Tracheal epithelial cell (primary cell): ENCODE data around the gene MDM4. TPM values are rescaled to one million over a fixed set of nuclear protein-coding genes. Genes with fewer than 3 reads are reported as not detected.

Experiments
- total RNA-seq: library from RNA; depleted of rRNA; stranded (reverse); fragments of >200 nt; gene quantifications from 2 replicates; pipeline ENCODE4 v1.2.1, GENCODE V29; 2014

MDM4 gene, protein sequence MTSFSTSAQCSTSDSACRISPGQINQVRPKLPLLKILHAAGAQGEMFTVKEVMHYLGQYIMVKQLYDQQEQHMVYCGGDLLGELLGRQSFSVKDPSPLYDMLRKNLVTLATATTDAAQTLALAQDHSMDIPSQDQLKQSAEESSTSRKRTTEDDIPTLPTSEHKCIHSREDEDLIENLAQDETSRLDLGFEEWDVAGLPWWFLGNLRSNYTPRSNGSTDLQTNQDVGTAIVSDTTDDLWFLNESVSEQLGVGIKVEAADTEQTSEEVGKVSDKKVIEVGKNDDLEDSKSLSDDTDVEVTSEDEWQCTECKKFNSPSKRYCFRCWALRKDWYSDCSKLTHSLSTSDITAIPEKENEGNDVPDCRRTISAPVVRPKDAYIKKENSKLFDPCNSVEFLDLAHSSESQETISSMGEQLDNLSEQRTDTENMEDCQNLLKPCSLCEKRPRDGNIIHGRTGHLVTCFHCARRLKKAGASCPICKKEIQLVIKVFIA
- 14.9 and 19.4 TPM in 2 replicates for total RNA-seq

GRCh38 chr1:204516180-204516879, at the start of gene MDM4:
MDM4 (plus strand) TSS chr1:204516406; CDS start chr1:204525519, 9,113 bp downstream.

GRCh38 chr1:204494281-204495077, 21.7 kb upstream of the MDM4 start, which contains the start of gene PIK3C2B:
PIK3C2B (minus strand) TSS chr1:204494805; CDS start chr1:204469802, 25,003 bp downstream.

Other genes with a start within 250 kb of the MDM4 start
- gene PLEKHA6, start 156.5 kb upstream of the MDM4 start, total RNA-seq, result 1.7 and 4.8 TPM in 2 replicates
- 28.7 and 33.7 TPM in 2 replicates for gene PPP1R15B, start 104.6 kb upstream of the MDM4 start, total RNA-seq
- 1.4 and 7.2 TPM in 2 replicates for gene PIK3C2B, start 21.6 kb upstream of the MDM4 start, total RNA-seq
- not detected in 2 replicates for gene LRRN2, start 169.3 kb downstream of the MDM4 start, total RNA-seq